Esophagus squamous epithelium (tissue), 5 donors: ENCODE measurements around the gene BARX1. TPM values are rescaled to one million over a fixed set of nuclear protein-coding genes. Genes with fewer than 3 reads are reported as not detected.
"Not testable (repeated sequence)": the region's sequence is repeated elsewhere in the genome, so short reads cannot be mapped to it uniquely, and the experiment has no call there.

Experiments used
- DNase-seq: peaks from one replicate; lab custom pipeline; 2025; lab: John Stamatoyannopoulos, UW
- H3K27ac ChIP-seq, 4 donors: fragments of 200-600 bp; sonication (generic); one replicate each; pipeline ENCODE4 v1.5.1; 2016 to 2019; ENCODE audit warnings: mild to moderate bottlenecking in 1 of 4
- H3K27me3 ChIP-seq, 4 donors: fragments of 200-600 bp; sonication (generic); 1 replicate in 3 of 4; 2 replicates in 1 of 4; pipeline versions ENCODE4 v1.5.1 to v1.6.0; 2017 to 2021; ENCODE audit warnings: antibody characterized with exemption in 1 of 4
- H3K36me3 ChIP-seq, 3 donors: fragments of 200-600 bp; sonication (generic); one replicate each; pipeline ENCODE4 v1.5.1; 2016 to 2019
- H3K4me1 ChIP-seq, 3 donors: fragments of 200-600 bp; sonication (generic); one replicate each; pipeline ENCODE4 v1.5.1; 2017 to 2019
- H3K4me3 ChIP-seq, 4 donors: fragments of 200-600 bp; sonication (generic); 1 replicate in 3 of 4; 2 replicates in 1 of 4; pipeline ENCODE4 v1.5.1; 2016 to 2019; ENCODE audit warnings: mild to moderate bottlenecking in 2 of 4, moderate library complexity in 1 of 4
- H3K9me3 ChIP-seq, 3 donors: fragments of 200-600 bp; sonication (generic); one replicate each; pipeline ENCODE4 v1.5.1; 2016 to 2019
- POLR2A ChIP-seq, 4 donors: fragments of 450-650 bp; IDR thresholded peaks; one replicate each; pipeline ENCODE4 v1.6.1; 2017; ENCODE audit warnings: antibody characterized with exemption in 4 of 4, mild to moderate bottlenecking in 4 of 4, moderate library complexity in 3 of 4
- WGBS, 2 donors: methylation state at CpG; one replicate each; pipeline ENCODE4 v1.1.5; 2018; 5-methylcytosine and 5-hydroxymethylcytosine counted together
- intact Hi-C: fragments of 100-400 bp; cut with DNase I; formaldehyde crosslinking; loops from one replicate; pipeline ENCODE4 v1.15.0; 2022
- total RNA-seq, 4 donors: library from RNA; depleted of rRNA; stranded (reverse); fragments of >200 nt; gene quantifications; one replicate each; pipeline ENCODE4 v1.1.0, GENCODE V29; 2016
- TF ChIP-seq, protein P1 (sequence below), 6 experiments: fragments of 450-650 bp in 4 of 6; fragments of 200-600 bp in 2 of 6; sonication (generic) in 2 of 6; IDR thresholded peaks; one replicate each; pipeline ENCODE4 v1.5.1; 2016 to 2019; ENCODE audit warnings: antibody characterized with exemption in 6 of 6, mild to moderate bottlenecking in 4 of 6, moderate library complexity in 4 of 6
- donor health status: DM: yes; HTN: yes; CAD: no.

BARX1 gene
- total RNA-seq, 4 donors from 2014 or later = not detected

DNA sequence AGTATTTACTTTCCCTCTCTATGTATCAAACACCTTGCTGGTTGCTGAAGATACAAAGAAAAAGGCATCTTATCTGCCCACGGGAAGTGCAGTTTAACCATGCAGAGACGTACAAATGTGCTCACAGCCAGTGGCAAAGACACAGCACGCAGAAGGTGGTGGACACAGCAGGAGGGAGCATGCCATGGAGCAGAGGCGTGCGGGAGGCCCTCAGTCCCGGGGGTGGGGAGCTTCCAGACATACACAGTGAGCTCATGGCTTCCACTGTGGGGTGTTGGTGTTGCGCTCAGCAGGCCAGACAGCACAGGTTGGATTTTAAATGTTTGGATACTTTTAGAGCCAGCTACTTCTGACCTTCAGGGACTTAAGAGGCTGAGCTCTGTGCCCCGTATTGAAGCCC lies 8.8 kb upstream of the BARX1 start:
- Histone ChIP-seq H3K4me3 (no peak overlapping the region), H3K9me3 (no peaks in the 10 kb centered on the region), H3K36me3 (no peaks in the 10 kb centered on the region), H3K27ac (no peak overlapping the region), H3K4me1 (peaks cover 6 to 28% (median 17%) of the 10 kb centered on the region in 3 donors), H3K27me3 (peaks cover 9 to 74% (median 21%) of the 10 kb centered on the region in 4 donors)
- TF ChIP-seq POLR2A (IDR thresholded peaks at IDR 0.05) = no peak
- TF ChIP-seq, protein P1, sequence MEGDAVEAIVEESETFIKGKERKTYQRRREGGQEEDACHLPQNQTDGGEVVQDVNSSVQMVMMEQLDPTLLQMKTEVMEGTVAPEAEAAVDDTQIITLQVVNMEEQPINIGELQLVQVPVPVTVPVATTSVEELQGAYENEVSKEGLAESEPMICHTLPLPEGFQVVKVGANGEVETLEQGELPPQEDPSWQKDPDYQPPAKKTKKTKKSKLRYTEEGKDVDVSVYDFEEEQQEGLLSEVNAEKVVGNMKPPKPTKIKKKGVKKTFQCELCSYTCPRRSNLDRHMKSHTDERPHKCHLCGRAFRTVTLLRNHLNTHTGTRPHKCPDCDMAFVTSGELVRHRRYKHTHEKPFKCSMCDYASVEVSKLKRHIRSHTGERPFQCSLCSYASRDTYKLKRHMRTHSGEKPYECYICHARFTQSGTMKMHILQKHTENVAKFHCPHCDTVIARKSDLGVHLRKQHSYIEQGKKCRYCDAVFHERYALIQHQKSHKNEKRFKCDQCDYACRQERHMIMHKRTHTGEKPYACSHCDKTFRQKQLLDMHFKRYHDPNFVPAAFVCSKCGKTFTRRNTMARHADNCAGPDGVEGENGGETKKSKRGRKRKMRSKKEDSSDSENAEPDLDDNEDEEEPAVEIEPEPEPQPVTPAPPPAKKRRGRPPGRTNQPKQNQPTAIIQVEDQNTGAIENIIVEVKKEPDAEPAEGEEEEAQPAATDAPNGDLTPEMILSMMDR (IDR thresholded peaks at IDR 0.05) = no peak
- no peak for DNase-seq
- intact Hi-C loops = loop anchor here (5.0 kb wide), 1 partner anchor 282 kb away; no protein-coding TSS in a partner anchor
- 56 to 66% methylated on average over 7 to 8 of the region's 8 CpGs for WGBS, 2 donors

DNA sequence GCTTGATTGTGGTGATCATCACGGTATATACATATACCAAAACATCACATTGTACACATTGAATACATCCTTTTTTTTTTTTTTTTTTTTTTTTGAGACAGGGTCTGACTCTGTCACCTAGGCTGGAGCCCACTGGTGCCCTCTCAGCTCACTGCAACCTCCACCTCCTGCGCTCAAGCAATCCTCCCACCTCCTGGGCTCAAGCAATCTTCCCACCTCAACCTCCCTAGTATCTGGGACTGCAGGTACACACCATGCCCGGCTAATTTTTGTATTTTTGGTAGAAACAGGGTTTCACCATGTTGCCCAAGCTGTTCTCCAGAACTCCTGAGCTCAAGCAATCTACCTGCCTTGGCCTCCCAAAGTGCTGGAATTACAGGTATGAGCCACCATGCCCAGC lies 8.3 kb upstream of the BARX1 start:
- intact Hi-C loops = loop anchor here (5.0 kb wide), 1 partner anchor 281 kb away; no protein-coding TSS in a partner anchor
- H3K36me3 ChIP-seq, DNase-seq, H3K9me3 ChIP-seq, H3K4me3 ChIP-seq, H3K27ac ChIP-seq: not testable (repeated sequence)
- WGBS, 2 donors = 41 to 52% methylated on average over 3 of the region's 3 CpGs
- Histone ChIP-seq H3K27me3 (peaks cover 11 to 74% (median 25%) of the 10 kb centered on the region in 4 donors), H3K4me1 (peaks cover 11 to 33% (median 21%) of the 10 kb centered on the region in 3 donors)

DNA sequence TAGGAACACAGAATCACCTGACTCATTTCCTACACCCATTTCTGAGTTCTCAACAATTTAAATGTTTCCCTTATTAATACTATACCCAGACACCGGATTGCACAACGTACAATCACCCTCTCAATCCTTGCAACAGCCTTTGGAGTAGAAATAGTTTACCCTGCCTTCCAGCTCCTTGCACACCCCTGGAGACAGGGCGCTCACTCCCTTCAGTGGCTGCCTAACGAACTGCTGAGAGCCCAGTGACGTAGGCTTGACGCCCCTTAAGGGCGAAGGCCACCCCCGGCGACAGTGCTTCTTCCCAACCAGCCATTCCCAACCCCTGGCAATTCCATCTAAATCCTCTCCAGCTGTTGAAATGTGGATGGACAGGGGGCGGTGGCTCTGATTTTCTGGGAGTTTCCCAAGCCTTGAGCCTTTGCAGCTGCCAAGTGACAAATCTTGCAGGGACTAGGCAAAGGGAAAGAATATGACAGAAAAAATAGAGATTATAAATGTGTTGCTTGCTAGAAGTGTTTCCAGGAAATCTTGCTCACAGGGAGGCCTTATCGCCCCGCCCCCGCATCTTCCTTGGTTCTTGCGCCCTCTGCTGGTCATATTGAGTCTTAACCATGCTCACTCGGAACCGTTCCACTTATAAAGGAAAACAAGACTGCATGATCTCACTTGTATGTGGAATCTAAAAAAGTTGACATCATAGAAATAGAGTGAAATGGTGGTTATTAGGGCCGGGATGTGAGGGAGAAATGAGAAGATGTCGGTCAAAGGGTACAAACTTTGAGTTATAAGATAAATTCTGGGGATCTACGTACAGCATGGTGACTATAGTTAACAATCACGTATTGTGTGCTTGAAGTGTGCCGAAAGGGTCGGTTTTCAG lies 7.6 kb upstream of the BARX1 start:
- Histone ChIP-seq H3K27ac (no peak overlapping the region), H3K27me3 (peaks cover 11 to 78% (median 32%) of the 10 kb centered on the region in 4 donors), H3K4me3 (no peak overlapping the region), H3K36me3 (no peaks in the 10 kb centered on the region), H3K9me3 (no peaks in the 10 kb centered on the region), H3K4me1 (peaks cover 13 to 37% (median 25%) of the 10 kb centered on the region in 3 donors)
- intact Hi-C loops = loop anchor here (5.0 kb wide), 1 partner anchor 280 kb away; no protein-coding TSS in a partner anchor
- 14 to 21% methylated on average over 21 to 22 of the region's 22 CpGs for WGBS, 2 donors
- DNase-seq = peak; percentile 22
- TF ChIP-seq, protein P1 (IDR thresholded peaks at IDR 0.05) = peak; percentile 64 to 91 (median 86)
- TF ChIP-seq POLR2A (IDR thresholded peaks at IDR 0.05) = no peak

DNA sequence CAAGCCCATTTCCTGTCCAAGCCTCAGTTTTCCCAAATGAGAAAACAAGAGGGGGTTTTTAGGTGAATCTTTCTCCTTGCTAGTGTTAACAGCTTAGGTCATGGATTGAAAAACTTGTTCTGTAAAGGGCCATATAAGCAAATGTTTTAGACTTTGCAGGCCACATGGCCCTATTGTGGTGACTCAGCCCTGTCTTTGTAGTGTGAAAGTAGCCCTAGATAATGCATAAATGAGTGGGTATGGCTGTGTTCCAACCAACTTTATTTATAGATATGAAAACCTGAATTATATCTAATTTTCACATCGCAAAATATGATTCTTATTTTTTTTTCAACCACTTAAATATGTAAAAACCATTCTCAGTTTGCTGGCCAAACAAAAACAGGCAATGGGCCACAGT lies 6.9 kb upstream of the BARX1 start:
- Histone ChIP-seq H3K4me3 (no peak overlapping the region), H3K36me3 (no peaks in the 10 kb centered on the region), H3K4me1 (peaks cover 13 to 37% (median 25%) of the 10 kb centered on the region in 3 donors), H3K9me3 (no peaks in the 10 kb centered on the region), H3K27me3 (peaks cover 11 to 82% (median 36%) of the 10 kb centered on the region in 4 donors), H3K27ac (no peak overlapping the region)
- intact Hi-C loops = loop anchor here (5.0 kb wide), 1 partner anchor 280 kb away; no protein-coding TSS in a partner anchor
- DNase-seq = no peak
- WGBS, 2 donors = 54 to 67% methylated on average over 1 of the region's 1 CpG
- TF ChIP-seq, protein P1 (IDR thresholded peaks at IDR 0.05) = no peak
- TF ChIP-seq POLR2A (IDR thresholded peaks at IDR 0.05) = no peak

DNA sequence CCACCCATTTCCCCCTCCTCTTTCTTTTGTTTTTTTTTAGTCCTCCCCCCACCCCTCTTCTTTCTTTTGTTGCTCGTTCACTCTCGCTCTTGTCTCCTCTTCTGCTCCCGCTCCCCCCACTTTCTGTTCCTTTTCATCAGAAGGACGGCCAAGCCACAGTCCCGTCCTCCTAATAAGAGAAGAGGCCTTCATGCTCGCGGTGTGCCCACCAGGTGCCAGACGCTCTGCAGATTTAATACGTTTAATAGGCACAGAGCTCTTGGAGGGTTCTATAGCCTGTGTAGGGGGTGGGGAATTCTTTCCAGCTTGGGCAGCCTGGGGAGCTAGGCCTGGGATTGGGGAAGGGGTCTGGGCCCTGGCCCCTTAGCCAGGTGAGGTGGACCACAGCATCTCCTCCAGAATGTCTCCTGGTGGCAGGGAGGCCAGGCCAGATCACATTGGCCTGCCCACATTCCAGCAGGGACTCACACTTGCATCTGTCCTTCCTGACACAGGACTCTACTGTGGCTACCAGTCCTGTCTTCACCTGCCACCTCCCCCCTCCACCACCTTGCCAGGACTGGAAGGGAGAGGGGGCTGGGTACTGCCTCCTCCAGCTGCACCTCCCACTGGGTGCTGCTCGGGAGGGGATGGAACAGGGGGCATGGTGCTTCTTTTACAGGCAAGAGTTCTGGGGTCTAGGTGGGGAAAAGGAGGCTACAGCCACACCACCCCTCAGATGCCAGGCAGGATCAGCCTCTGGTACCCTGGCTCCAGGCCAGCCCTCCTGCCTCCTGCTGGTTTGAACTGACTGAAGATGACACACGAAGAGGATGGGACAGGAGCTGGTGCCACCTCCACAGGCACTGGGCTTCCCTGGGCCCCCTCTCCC lies 6.1 kb upstream of the BARX1 start:
- Histone ChIP-seq H3K36me3 (no peaks in the 10 kb centered on the region), H3K9me3 (no peaks in the 10 kb centered on the region), H3K4me1 (peaks cover 13 to 37% (median 25%) of the 10 kb centered on the region in 3 donors), H3K4me3 (no peak overlapping the region), H3K27ac (no peak overlapping the region), H3K27me3 (peaks cover 19 to 83% (median 43%) of the 10 kb centered on the region in 4 donors)
- DNase-seq = no peak
- TF ChIP-seq, protein P1 (IDR thresholded peaks at IDR 0.05) = no peak
- no peak for TF ChIP-seq POLR2A (IDR thresholded peaks at IDR 0.05)
- WGBS, 2 donors = 51 to 63% methylated on average over 9 to 10 of the region's 11 CpGs
- intact Hi-C loops = loop anchor here (5.0 kb wide), 1 partner anchor 279 kb away; no protein-coding TSS in a partner anchor
